HuH-7 (cell line): ENCODE data around the gene POFUT2.

Experiments used
- DNase-seq: peaks from one replicate; pipeline ENCODE4 v3.0.0; 2011; ENCODE audit warnings: low spot score

The POFUT2 gene

DNA sequence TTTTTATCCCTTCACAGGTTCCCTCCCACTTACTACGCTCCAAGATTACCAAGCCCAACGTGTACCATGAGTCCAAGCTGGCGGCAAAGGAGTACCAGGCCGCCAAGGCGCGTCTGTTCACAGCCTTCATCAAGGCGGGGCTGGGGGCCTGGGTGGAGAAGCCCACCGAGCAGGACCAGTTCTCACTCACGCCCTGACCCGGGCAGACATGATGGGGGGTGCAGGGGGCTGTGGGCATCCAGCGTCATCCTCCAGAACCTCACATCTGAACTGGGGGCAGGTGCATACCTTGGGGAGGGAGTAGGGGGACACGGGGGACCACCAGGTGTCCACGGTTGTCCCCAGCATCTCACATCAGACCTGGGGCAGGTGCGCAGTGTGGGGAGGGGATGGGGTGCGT lies 65.7 kb downstream of the POFUT2 start:
- no peak for DNase-seq

DNA sequence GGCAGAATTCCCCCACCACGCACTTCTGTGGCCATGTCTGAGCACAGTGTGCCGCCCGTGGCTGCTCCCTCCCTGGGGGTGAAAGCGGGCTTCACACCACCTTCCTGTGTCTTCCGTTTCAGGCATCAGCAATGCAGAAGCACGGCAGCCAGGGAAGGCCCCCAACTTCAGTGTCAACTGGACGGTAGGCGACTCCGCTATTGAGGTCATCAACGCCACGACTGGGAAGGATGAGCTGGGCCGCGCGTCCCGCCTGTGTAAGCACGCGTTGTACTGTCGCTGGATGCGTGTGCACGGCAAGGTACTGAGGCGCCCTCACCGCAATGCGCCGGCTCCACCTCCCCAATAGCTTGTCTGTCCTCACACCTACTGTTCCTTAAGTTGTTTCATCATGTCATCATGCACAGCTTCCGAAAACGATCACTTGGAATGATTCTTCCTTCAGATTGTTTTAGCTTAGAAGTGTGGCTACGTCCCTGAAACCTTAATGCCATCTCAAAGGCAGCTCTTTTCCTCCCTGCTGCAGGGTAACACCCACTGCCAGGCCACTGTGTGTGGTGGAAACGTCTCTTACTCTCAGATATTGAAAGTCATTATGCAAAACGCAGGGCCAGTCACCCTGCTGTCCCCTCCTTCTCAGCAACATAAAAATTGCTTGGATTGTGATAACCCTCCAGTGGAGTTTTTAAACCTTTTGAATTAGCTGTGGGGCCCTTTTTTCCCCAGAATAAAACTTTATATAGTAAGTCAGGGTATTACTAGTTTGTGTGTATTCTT lies 66.8 kb downstream of the POFUT2 start:
- no peak for DNase-seq

DNA sequence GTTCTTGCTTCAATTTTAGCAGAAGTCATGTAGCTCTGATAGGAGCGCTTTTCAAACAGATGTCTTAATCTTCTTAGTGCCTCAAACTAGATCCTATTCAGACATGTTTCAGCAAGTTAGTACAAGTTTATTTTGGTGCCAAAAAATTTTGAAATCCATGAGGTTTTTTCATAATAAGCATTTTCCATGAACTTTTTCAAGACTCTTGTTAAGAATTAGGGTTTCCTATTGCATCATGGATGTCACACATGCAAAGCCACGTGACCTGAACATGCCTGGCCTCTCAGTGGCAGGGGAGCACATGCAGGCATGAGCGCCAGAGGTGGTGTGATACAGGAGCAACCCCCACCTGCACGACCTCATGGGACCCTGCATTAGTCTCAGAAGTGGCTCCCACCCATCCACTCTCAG lies 67.6 kb downstream of the POFUT2 start:
- no peak for DNase-seq

DNA sequence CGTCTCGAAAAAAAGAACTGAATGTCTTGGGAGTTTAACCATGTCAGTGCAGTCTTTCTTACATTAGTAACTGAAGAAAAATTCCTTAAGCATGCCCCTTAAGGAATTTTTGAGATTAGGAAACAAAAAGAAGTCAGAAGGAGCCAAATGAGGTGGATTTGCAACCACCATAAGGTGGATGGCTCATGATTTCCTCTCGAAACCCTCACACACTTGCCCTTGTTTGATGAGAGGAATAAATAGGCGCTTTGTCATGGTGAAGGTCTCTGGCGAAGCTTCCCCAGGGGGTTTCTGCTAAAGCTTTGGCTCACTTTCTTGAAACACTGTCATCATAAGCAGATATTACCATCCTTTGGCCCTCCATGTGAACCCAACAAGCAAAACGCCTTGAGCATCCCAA lies 68.2 kb downstream of the POFUT2 start:
- DNase-seq: no peak

DNA sequence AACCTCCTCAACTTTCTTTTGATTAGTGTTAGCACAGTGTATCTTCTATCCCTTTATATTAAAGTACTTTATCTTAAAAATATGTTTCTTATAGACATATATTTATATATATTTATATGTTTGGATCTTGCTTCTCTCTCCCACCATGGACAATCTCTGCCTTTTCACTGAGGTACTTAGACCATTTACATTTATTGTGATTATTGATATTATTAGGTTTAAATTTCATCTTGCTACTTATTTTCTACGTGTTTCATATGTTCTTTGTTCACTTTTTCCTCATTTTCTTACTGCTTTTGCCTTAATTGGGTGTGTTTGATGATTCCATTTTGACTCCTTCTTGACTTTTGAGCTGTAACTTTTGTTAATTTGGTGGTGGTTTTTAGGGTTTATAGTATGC lies 70.7 kb downstream of the POFUT2 start:
- no peak for DNase-seq

DNA sequence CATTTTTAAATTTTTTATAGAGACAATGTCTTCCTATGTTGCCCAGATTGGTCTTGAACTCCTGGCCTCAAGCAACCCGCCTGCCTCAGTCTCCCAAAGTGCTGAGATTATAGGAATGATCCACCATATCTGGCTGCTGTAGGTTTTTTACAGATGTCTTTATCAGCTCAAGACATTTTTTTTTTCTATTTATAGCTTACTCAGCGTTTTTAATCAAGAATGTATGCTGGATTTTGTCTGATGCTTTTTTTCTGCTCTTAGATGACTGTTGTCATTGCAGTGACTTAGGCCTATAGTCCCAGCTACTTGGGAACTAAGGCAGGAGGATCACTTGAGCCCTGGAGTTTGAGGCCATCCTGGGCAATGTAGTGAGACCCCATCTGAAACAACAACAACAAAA lies 72.5 kb downstream of the POFUT2 start:
- no peak for DNase-seq
